ENCODE results near the gene RARG.

The RARG gene

GRCh38 chr12:53234271-53234914 lies 2.4 kb upstream of the RARG start:
- FAIRE-seq (no peak), DNase-seq (ENCODE audit: insufficient read length, low spot score) (no peak)
- no peak for TF ChIP-seq POLR2A (IDR thresholded peaks at IDR 0.05; ENCODE audit: low read depth, low read length)
- TF ChIP-seq POU2F2 (IDR thresholded peaks at IDR 0.05; ENCODE audit: low read depth, low read length): no peak
- TF ChIP-seq POLR2AphosphoS5 (IDR thresholded peaks at IDR 0.05; ENCODE audit: low read depth, low read length): no peak
- TF ChIP-seq TAF1 (IDR thresholded peaks at IDR 0.05; ENCODE audit: low read depth, low read length): no peak
- TF ChIP-seq PAX5 (IDR thresholded peaks at IDR 0.05; ENCODE audit: insufficient read depth, low read length, severe bottlenecking): no peak
- TF ChIP-seq SPI1 (IDR thresholded peaks at IDR 0.05; ENCODE audit: low read depth, low read length): no peak

GRCh38 chr12:53233671-53234121 lies 1.7 kb upstream of the RARG start:
- DNase-seq (ENCODE audit: insufficient read length, low spot score) (no peak), FAIRE-seq (no peak)
- TF ChIP-seq TAF1 (IDR thresholded peaks at IDR 0.05; ENCODE audit: low read depth, low read length): no peak
- no peak for TF ChIP-seq PAX5 (IDR thresholded peaks at IDR 0.05; ENCODE audit: insufficient read depth, low read length, severe bottlenecking)
- no peak for TF ChIP-seq SPI1 (IDR thresholded peaks at IDR 0.05; ENCODE audit: low read depth, low read length)
- no peak for TF ChIP-seq POLR2AphosphoS5 (IDR thresholded peaks at IDR 0.05; ENCODE audit: low read depth, low read length)
- no peak for TF ChIP-seq POU2F2 (IDR thresholded peaks at IDR 0.05; ENCODE audit: low read depth, low read length)
- no peak for TF ChIP-seq POLR2A (IDR thresholded peaks at IDR 0.05; ENCODE audit: low read depth, low read length)

DNA sequence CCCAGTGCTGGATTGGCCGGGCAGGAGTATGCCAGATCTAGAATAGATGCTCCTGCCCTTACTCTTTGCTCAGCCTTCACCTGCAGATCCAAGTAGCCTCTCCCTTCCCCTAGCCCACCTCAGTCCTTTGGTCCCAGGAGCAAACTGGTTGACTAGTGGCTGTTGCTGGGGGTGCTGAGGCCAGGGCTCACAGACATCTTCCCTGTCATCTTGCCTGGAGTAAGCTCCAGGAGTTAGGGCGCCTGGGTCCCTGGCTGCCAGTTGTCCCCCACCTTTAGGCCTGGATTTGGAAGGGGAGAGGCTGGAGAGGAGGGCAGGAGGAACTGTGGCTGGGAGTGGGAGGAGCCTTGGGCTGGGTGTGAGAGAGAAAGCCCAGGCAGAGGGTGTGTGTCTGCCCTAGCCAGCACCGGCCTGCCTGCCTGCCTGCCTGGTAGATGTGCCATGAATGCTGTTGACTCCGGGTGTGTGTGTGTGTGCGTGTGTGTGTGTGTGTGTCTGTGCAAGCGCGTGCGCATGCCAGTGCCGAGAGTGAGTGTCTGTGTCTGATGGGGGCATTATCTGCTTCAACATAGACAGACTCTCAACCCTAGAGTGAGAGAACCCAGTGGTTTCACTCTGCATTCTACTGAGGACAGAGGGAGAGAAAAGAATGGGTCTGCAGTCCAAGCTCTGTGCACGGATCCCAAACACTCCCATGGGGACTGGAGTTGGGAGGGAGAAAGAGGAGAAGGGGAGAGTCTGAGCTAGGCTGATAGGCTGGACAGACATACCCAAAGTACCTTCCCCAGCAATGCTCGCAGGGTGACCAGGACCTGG lies 845 bp upstream of the RARG start:
- FAIRE-seq: peak; percentile 86
- DNase-seq (ENCODE audit: insufficient read length, low spot score): no peak
- TF ChIP-seq PAX5 (IDR thresholded peaks at IDR 0.05; ENCODE audit: insufficient read depth, low read length, severe bottlenecking) (no peak), POU2F2 (IDR thresholded peaks at IDR 0.05; ENCODE audit: low read depth, low read length) (no peak), POLR2AphosphoS5 (IDR thresholded peaks at IDR 0.05; ENCODE audit: low read depth, low read length) (no peak), SPI1 (IDR thresholded peaks at IDR 0.05; ENCODE audit: low read depth, low read length) (no peak), TAF1 (IDR thresholded peaks at IDR 0.05; ENCODE audit: low read depth, low read length) (no peak), POLR2A (IDR thresholded peaks at IDR 0.05; ENCODE audit: low read depth, low read length) (no peak)

- TF ChIP-seq POU2F2 (IDR thresholded peaks at IDR 0.05; ENCODE audit: low read depth, low read length) (no peak), TAF1 (IDR thresholded peaks at IDR 0.05; ENCODE audit: low read depth, low read length) (no peak), PAX5 (IDR thresholded peaks at IDR 0.05; ENCODE audit: insufficient read depth, low read length, severe bottlenecking) (no peak)
- DNase-seq (ENCODE audit: insufficient read length, low spot score) (no peak), FAIRE-seq (no peak)
Observed at GRCh38 chr12:53231671-53231920, 413 bp downstream of the RARG start.

DNA sequence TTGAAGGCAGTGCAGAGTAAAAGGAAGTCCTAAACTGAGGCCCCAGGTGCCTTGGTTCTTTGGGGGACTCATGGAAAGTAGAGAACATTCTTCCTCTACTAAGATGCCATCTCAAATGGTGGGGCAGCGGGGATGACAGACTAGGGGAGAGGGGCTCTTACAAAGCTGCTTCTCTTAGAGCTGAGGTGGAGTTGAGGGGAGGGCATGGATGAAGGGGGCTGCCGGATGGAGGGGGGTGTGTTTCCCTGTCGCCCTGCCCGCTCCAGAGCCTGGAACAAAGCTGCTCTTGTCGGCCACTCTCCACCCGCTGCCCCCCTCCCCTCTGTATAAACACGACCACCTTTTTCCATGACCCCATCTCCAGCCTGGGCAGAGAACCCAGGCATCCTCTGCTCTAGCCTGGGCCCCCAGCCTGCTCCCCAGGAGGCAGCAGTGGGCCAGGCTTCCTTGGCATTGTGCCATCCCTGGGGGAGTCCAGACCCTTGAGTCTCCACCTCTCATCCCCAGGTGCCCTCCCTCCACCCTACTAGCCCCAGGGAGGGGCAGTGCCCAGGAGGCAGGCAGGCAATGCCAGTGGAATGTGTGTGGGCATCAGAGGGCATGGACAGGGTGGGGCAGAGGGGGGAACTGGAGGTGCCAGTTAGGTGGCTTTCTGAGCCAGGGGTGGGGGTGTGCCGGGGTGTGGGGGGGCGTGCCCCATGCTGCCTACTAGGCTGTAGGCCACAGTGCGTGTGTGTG lies 1.7 kb downstream of the RARG start:
- DNase-seq (ENCODE audit: insufficient read length, low spot score): no peak
- no peak for FAIRE-seq
- TF ChIP-seq POU2F2 (IDR thresholded peaks at IDR 0.05; ENCODE audit: low read depth, low read length) (no peak), TAF1 (IDR thresholded peaks at IDR 0.05; ENCODE audit: low read depth, low read length) (no peak), POLR2A (IDR thresholded peaks at IDR 0.05; ENCODE audit: low read depth, low read length) (no peak), SPI1 (IDR thresholded peaks at IDR 0.05; ENCODE audit: low read depth, low read length) (no peak), PAX5 (IDR thresholded peaks at IDR 0.05; ENCODE audit: insufficient read depth, low read length, severe bottlenecking) (no peak), POLR2AphosphoS5 (IDR thresholded peaks at IDR 0.05; ENCODE audit: low read depth, low read length) (no peak)

- no peak for TF ChIP-seq POLR2A (IDR thresholded peaks at IDR 0.05; ENCODE audit: low read depth, low read length)
- no peak for TF ChIP-seq POU2F2 (IDR thresholded peaks at IDR 0.05; ENCODE audit: low read depth, low read length)
- TF ChIP-seq POLR2AphosphoS5 (IDR thresholded peaks at IDR 0.05; ENCODE audit: low read depth, low read length): no peak
- no peak for TF ChIP-seq SPI1 (IDR thresholded peaks at IDR 0.05; ENCODE audit: low read depth, low read length)
- TF ChIP-seq TAF1 (IDR thresholded peaks at IDR 0.05; ENCODE audit: low read depth, low read length): no peak
- no peak for TF ChIP-seq PAX5 (IDR thresholded peaks at IDR 0.05; ENCODE audit: insufficient read depth, low read length, severe bottlenecking)
- DNase-seq (ENCODE audit: insufficient read length, low spot score) (no peak), FAIRE-seq (no peak)
Observed at GRCh38 chr12:53229454-53229853, 2.6 kb downstream of the RARG start.

- FAIRE-seq (no peak), DNase-seq (ENCODE audit: insufficient read length, low spot score) (no peak)
- TF ChIP-seq PAX5 (IDR thresholded peaks at IDR 0.05; ENCODE audit: insufficient read depth, low read length, severe bottlenecking): no peak
- TF ChIP-seq SPI1 (IDR thresholded peaks at IDR 0.05; ENCODE audit: low read depth, low read length): no peak
- TF ChIP-seq TAF1 (IDR thresholded peaks at IDR 0.05; ENCODE audit: low read depth, low read length): no peak
- TF ChIP-seq POLR2AphosphoS5 (IDR thresholded peaks at IDR 0.05; ENCODE audit: low read depth, low read length): no peak
- no peak for TF ChIP-seq POLR2A (IDR thresholded peaks at IDR 0.05; ENCODE audit: low read depth, low read length)
- no peak for TF ChIP-seq POU2F2 (IDR thresholded peaks at IDR 0.05; ENCODE audit: low read depth, low read length)
Observed at GRCh38 chr12:53227836-53228235, 4.2 kb downstream of the RARG start.

- TF ChIP-seq SPI1 (IDR thresholded peaks at IDR 0.05; ENCODE audit: low read depth, low read length) (no peak), POU2F2 (IDR thresholded peaks at IDR 0.05; ENCODE audit: low read depth, low read length) (no peak), POLR2AphosphoS5 (IDR thresholded peaks at IDR 0.05; ENCODE audit: low read depth, low read length) (no peak), POLR2A (IDR thresholded peaks at IDR 0.05; ENCODE audit: low read depth, low read length) (no peak), PAX5 (IDR thresholded peaks at IDR 0.05; ENCODE audit: insufficient read depth, low read length, severe bottlenecking) (no peak), TAF1 (IDR thresholded peaks at IDR 0.05; ENCODE audit: low read depth, low read length) (no peak)
- DNase-seq (ENCODE audit: insufficient read length, low spot score): no peak
- FAIRE-seq: no peak
Observed at GRCh38 chr12:53227341-53227740, 4.7 kb downstream of the RARG start.

DNA sequence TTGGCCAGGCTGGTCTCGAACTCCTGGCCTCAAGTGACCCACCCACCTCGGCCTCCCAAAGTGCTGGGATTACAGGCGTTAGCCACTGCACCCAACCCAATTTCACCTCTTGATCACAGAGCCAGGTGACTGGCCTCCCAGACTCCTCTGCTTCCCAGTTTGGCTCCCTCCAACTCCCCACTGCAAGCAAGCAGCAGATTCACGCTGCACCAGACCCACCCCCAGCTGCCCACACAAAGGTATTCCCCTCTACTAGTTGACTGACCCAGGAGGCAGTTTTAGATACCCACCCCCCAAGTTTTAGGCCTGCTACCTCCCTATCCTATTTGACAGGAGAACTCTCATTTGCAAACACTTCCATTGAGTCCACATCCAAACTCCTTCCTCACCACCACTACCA lies 5.2 kb downstream of the RARG start:
- FAIRE-seq (no peak), DNase-seq (ENCODE audit: insufficient read length, low spot score) (no peak)
- TF ChIP-seq TAF1 (IDR thresholded peaks at IDR 0.05; ENCODE audit: low read depth, low read length) (no peak), POU2F2 (IDR thresholded peaks at IDR 0.05; ENCODE audit: low read depth, low read length) (no peak), POLR2A (IDR thresholded peaks at IDR 0.05; ENCODE audit: low read depth, low read length) (no peak), POLR2AphosphoS5 (IDR thresholded peaks at IDR 0.05; ENCODE audit: low read depth, low read length) (no peak), SPI1 (IDR thresholded peaks at IDR 0.05; ENCODE audit: low read depth, low read length) (no peak), PAX5 (IDR thresholded peaks at IDR 0.05; ENCODE audit: insufficient read depth, low read length, severe bottlenecking) (no peak)

Data from GM12891 (cell line).